Tibial artery (tissue), 4 donors: Measurements from ENCODE around the gene EZR.

Source experiments
- DNase-seq, 2 donors: peaks; one replicate each; pipeline ENCODE4 v3.0.0-alpha.2; 2019
- H3K27ac ChIP-seq, 2 donors: fragments of 200-600 bp; sonication (generic) in 1 of 2; 1 replicate in 1 of 2; 2 replicates in 1 of 2; pipeline ENCODE4 v1.5.1; 2018 to 2019; ENCODE audit warnings: mild to moderate bottlenecking in 1 of 2
- H3K27me3 ChIP-seq, 2 donors: fragments of 200-600 bp; sonication (generic) in 1 of 2; one replicate each; pipeline versions ENCODE4 v1.5.1 to v1.6.0; 2016 to 2019
- H3K36me3 ChIP-seq, 3 donors: fragments of 200-600 bp; sonication (generic) in 2 of 3; one replicate each; pipeline ENCODE4 v1.5.1; 2016 to 2019; ENCODE audit warnings: mild to moderate bottlenecking in 2 of 3
- H3K4me1 ChIP-seq, 4 donors: fragments of 200-600 bp; sonication (generic) in 2 of 4; 1 replicate in 3 of 4; 2 replicates in 1 of 4; pipeline ENCODE4 v1.5.1; 2016 to 2019
- H3K4me3 ChIP-seq, 2 donors: fragments of 200-600 bp; sonication (generic) in 1 of 2; 1 replicate in 1 of 2; 2 replicates in 1 of 2; pipeline ENCODE4 v1.5.1; 2018 to 2019; ENCODE audit warnings: mild to moderate bottlenecking in 2 of 2
- H3K9me3 ChIP-seq, 3 donors: fragments of 200-600 bp; sonication (generic) in 1 of 3; one replicate each; pipeline ENCODE4 v1.5.1; 2016 to 2019
- CTCF ChIP-seq, 2 experiments: fragments of 200-600 bp in 1 of 2; fragments of 450-650 bp in 1 of 2; IDR thresholded peaks; one replicate each; pipeline ENCODE4 v1.5.1; 2017 to 2019; ENCODE audit warnings: antibody characterized with exemption in 2 of 2, mild to moderate bottlenecking in 1 of 2, moderate library complexity in 1 of 2
- intact Hi-C: fragments of 100-400 bp; cut with DNase I; formaldehyde crosslinking; loops from one replicate; pipeline ENCODE4 v1.15.0; 2023; ENCODE audit warnings: low total_unique reads

The EZR gene

GRCh38 chr6:158847786-158848185 is 28.6 kb upstream of the EZR start:
- intact Hi-C loops: no loop called here
- no peak overlapping the region for H3K27ac ChIP-seq
- TF ChIP-seq CTCF (IDR thresholded peaks at IDR 0.05): no peak

GRCh38 chr6:158847012-158847529 is 27.9 kb upstream of the EZR start:
- intact Hi-C loops: no loop called here
- no peaks in the 10 kb centered on the region for H3K36me3 ChIP-seq
- no peaks in the 10 kb centered on the region for H3K27me3 ChIP-seq
- DNase-seq: no peak
- no peak for TF ChIP-seq CTCF (IDR thresholded peaks at IDR 0.05)
- H3K27ac ChIP-seq: no peak overlapping the region
- no peaks in the 10 kb centered on the region for H3K9me3 ChIP-seq
- peaks cover 0 to 3% (median 0%) of the 10 kb centered on the region in 4 donors for H3K4me1 ChIP-seq
- no peak overlapping the region for H3K4me3 ChIP-seq

More at GRCh38 chr6:158847786-158848185, 28.6 kb upstream of the EZR start:
- H3K4me3 ChIP-seq: no peak overlapping the region
- peaks cover 0 to 3% (median 0%) of the 10 kb centered on the region in 4 donors for H3K4me1 ChIP-seq
- no peaks in the 10 kb centered on the region for H3K36me3 ChIP-seq
- DNase-seq: no peak
- H3K27me3 ChIP-seq: no peaks in the 10 kb centered on the region
- H3K9me3 ChIP-seq: no peaks in the 10 kb centered on the region

- no peak for DNase-seq
- Histone ChIP-seq H3K36me3 (no peaks in the 10 kb centered on the region), H3K4me1 (no peaks in the 10 kb centered on the region), H3K9me3 (no peaks in the 10 kb centered on the region), H3K27me3 (no peaks in the 10 kb centered on the region), H3K4me3 (no peak overlapping the region), H3K27ac (no peak overlapping the region)
- TF ChIP-seq CTCF (IDR thresholded peaks at IDR 0.05): no peak
- intact Hi-C loops: no loop called here
Observed at GRCh38 chr6:158843751-158844683, 24.8 kb upstream of the EZR start.

GRCh38 chr6:158841358-158841757 is 22.2 kb upstream of the EZR start:
- no peaks in the 10 kb centered on the region for H3K27me3 ChIP-seq
- H3K9me3 ChIP-seq: no peaks in the 10 kb centered on the region
- intact Hi-C loops: no loop called here
- H3K36me3 ChIP-seq: no peaks in the 10 kb centered on the region
- H3K27ac ChIP-seq: no peak overlapping the region
- no peak overlapping the region for H3K4me3 ChIP-seq
- DNase-seq: no peak
- TF ChIP-seq CTCF (IDR thresholded peaks at IDR 0.05): no peak
- no peaks in the 10 kb centered on the region for H3K4me1 ChIP-seq

- TF ChIP-seq CTCF (IDR thresholded peaks at IDR 0.05): no peak
- H3K4me1 ChIP-seq: no peaks in the 10 kb centered on the region
- intact Hi-C loops: no loop called here
- H3K27ac ChIP-seq: no peak overlapping the region
- H3K27me3 ChIP-seq: peaks cover 0 to 5% of the 10 kb centered on the region in 2 donors
- H3K4me3 ChIP-seq: no peak overlapping the region
- no peak for DNase-seq
- H3K36me3 ChIP-seq: no peaks in the 10 kb centered on the region
- H3K9me3 ChIP-seq: no peaks in the 10 kb centered on the region
Observed at GRCh38 chr6:158840465-158840864, 21.3 kb upstream of the EZR start.
